ENCODE measurements around the gene COMT. TPM values are rescaled to one million over a fixed set of nuclear protein-coding genes. Genes with fewer than 3 reads are reported as not detected.

Gene COMT
- total and polyA plus RNA-seq, 8 donors = 25.1 to 174 (median 103) TPM

- no peak for DNase-seq
- Histone ChIP-seq H3K36me3 (no peaks in the 10 kb centered on the region), H3K4me1 (peaks cover 8 to 46% (median 13%) of the 10 kb centered on the region in 4 donors), H3K27ac (peak overlapping the region in 2 of 5 donors; percentile 19 to 50), H3K27me3 (no peaks in the 10 kb centered on the region), H3K4me3 (no peak overlapping the region), H3K9me3 (no peaks in the 10 kb centered on the region)
- TF ChIP-seq, protein P1, sequence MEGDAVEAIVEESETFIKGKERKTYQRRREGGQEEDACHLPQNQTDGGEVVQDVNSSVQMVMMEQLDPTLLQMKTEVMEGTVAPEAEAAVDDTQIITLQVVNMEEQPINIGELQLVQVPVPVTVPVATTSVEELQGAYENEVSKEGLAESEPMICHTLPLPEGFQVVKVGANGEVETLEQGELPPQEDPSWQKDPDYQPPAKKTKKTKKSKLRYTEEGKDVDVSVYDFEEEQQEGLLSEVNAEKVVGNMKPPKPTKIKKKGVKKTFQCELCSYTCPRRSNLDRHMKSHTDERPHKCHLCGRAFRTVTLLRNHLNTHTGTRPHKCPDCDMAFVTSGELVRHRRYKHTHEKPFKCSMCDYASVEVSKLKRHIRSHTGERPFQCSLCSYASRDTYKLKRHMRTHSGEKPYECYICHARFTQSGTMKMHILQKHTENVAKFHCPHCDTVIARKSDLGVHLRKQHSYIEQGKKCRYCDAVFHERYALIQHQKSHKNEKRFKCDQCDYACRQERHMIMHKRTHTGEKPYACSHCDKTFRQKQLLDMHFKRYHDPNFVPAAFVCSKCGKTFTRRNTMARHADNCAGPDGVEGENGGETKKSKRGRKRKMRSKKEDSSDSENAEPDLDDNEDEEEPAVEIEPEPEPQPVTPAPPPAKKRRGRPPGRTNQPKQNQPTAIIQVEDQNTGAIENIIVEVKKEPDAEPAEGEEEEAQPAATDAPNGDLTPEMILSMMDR (IDR thresholded peaks at IDR 0.05) = no peak
- TF ChIP-seq POLR2A (IDR thresholded peaks at IDR 0.05) (no peak), POLR2AphosphoS5 (IDR thresholded peaks at IDR 0.05) (no peak), EP300 (IDR thresholded peaks at IDR 0.05) (no peak)
- WGBS, 5 donors = 95 to 96% (median 95%) methylated on average over 8 to 20 of the region's 20 CpGs
- intact Hi-C loops (cut with DNase I; ENCODE audit: low total_unique reads) = no loop called here
Observed at GRCh38 chr22:19990609-19991394, 49.2 kb downstream of the COMT start.

DNA sequence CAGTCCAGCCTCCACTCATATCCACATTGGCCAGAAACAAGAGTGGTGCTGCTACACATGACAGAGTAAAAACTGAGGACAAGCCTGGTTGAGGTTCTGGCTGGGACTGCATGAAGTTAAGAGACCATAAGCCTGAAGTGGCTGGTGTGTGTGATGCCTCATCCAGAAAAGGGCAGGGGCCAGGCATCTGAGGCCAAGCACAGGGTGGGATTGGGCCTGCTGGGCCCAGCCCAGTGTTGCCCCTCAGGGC, 49.7 kb downstream of the COMT start:
- TF ChIP-seq EP300 (IDR thresholded peaks at IDR 0.05) (no peak), POLR2A (IDR thresholded peaks at IDR 0.05) (no peak), POLR2AphosphoS5 (IDR thresholded peaks at IDR 0.05) (no peak)
- TF ChIP-seq, protein P1 (IDR thresholded peaks at IDR 0.05) = no peak
- Histone ChIP-seq H3K27ac (peak overlapping the region in 2 of 5 donors; percentile 19 to 50), H3K4me3 (no peak overlapping the region), H3K27me3 (no peaks in the 10 kb centered on the region), H3K36me3 (no peaks in the 10 kb centered on the region), H3K9me3 (no peaks in the 10 kb centered on the region), H3K4me1 (peaks cover 5 to 44% (median 10%) of the 10 kb centered on the region in 4 donors)
- intact Hi-C loops (cut with DNase I; ENCODE audit: low total_unique reads) = no loop called here
- DNase-seq = no peak

GRCh38 chr22:19991645-19992451, 50.3 kb downstream of the COMT start:
- no peak for DNase-seq

GRCh38 chr22:19992481-19992911, 50.9 kb downstream of the COMT start:
- H3K4me3 ChIP-seq = no peak overlapping the region
- peaks cover 0 to 35% (median 4%) of the 10 kb centered on the region in 4 donors for H3K4me1 ChIP-seq
- TF ChIP-seq, protein P1 (IDR thresholded peaks at IDR 0.05) = no peak
- no peak for TF ChIP-seq POLR2AphosphoS5 (IDR thresholded peaks at IDR 0.05)
- no peak for TF ChIP-seq POLR2A (IDR thresholded peaks at IDR 0.05)
- no peak for TF ChIP-seq EP300 (IDR thresholded peaks at IDR 0.05)
- H3K9me3 ChIP-seq = no peaks in the 10 kb centered on the region
- no peak overlapping the region for H3K27ac ChIP-seq
- no peak for DNase-seq
- 90 to 95% (median 90%) methylated on average over 6 to 7 of the region's 7 CpGs for WGBS, 5 donors
- intact Hi-C loops (cut with DNase I; ENCODE audit: low total_unique reads) = no loop called here
- H3K36me3 ChIP-seq = no peaks in the 10 kb centered on the region
- no peaks in the 10 kb centered on the region for H3K27me3 ChIP-seq

More at GRCh38 chr22:19991645-19992451, 50.3 kb downstream of the COMT start:
- TF ChIP-seq POLR2A (IDR thresholded peaks at IDR 0.05) (no peak), POLR2AphosphoS5 (IDR thresholded peaks at IDR 0.05) (no peak), EP300 (IDR thresholded peaks at IDR 0.05) (no peak)
- TF ChIP-seq, protein P1 (IDR thresholded peaks at IDR 0.05) = no peak
- peaks cover 0 to 39% (median 6%) of the 10 kb centered on the region in 4 donors for H3K4me1 ChIP-seq
- intact Hi-C loops (cut with DNase I; ENCODE audit: low total_unique reads) = no loop called here
- 66 to 81% (median 75%) methylated on average over 11 to 23 of the region's 23 CpGs for WGBS, 5 donors
- H3K4me3 ChIP-seq = no peak overlapping the region
- no peaks in the 10 kb centered on the region for H3K36me3 ChIP-seq
- no peaks in the 10 kb centered on the region for H3K27me3 ChIP-seq
- no peaks in the 10 kb centered on the region for H3K9me3 ChIP-seq
- peak overlapping the region in 2 of 5 donors; percentile 19 to 50 for H3K27ac ChIP-seq
